ENCODE data around the gene PRICKLE1. TPM values are rescaled to one million over a fixed set of nuclear protein-coding genes. Genes with fewer than 3 reads are reported as not detected.

The PRICKLE1 gene
- total and polyA plus RNA-seq, 2 donors (not counting 3 experiments of a cell fraction or from before 2014, with no cell fraction given): 34.3 to 86.0 TPM

DNA sequence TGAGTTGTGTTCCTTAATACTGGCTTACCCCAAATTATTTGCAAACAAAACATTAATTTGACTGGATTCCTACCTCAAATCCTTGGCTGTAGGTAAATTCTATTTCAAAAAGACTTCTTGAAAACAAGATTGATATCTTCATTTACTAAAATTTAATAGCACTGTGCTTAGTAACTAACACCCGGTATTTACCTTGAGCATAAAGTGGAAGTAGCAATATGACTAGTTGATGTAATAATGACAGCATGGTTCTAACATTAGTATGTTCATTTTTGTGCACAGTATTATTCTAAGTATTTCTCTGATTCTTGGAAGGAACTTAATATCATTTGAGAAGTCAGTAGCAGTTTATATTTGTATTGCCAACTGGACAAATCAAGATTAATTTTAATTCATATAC lies 166.8 kb downstream of the PRICKLE1 start:
- intact Hi-C loops (cut with micrococcal nuclease) (loop anchor here (1.0 kb wide), 1 partner anchor 25 kb away; no protein-coding TSS in a partner anchor), dilution Hi-C loops (cut with MboI; ENCODE audit: extremely low pct_ligation_motif_present, low sequenced_read_pairs) (no loop called here)
- Histone ChIP-seq H3K9me1 (replicated peaks; ENCODE audit: control insufficient read depth, extremely low read depth, insufficient read depth, low read length) (no peaks in the 10 kb centered on the region), H4K20me1 (replicated peaks; ENCODE audit: control insufficient read depth, extremely low read depth, insufficient read depth, low read length) (no peaks in the 10 kb centered on the region), H3K9ac (replicated peaks; ENCODE audit: extremely low read depth, insufficient read depth, low read length) (peak overlapping the region; percentile 81), H3K27me3 (ENCODE audit: control insufficient read depth in 2 of 2, insufficient read depth in 2 of 2, low read length in 2 of 2) (no peaks in the 10 kb centered on the region), H2AFZ (ENCODE audit: low read depth, low read length) (no peak overlapping the region), H3K9me3 (replicated peaks; ENCODE audit: control insufficient read depth, insufficient read depth, low read length) (no peaks in the 10 kb centered on the region), H3K36me3 (ENCODE audit: control insufficient read depth in 2 of 2, extremely low read depth in 1 of 2, insufficient read depth in 2 of 2, low read length in 2 of 2) (no peaks in the 10 kb centered on the region), H3K4me3 (replicated peaks in 1 of 3; ENCODE audit: insufficient read depth in 1 of 3, low read depth in 1 of 3, low read length in 3 of 3) (peak overlapping the region in 1 of 3 experiments; percentile 6), H3K79me2 (ENCODE audit: control insufficient read depth, insufficient read depth, low read length) (peaks cover 2% of the 10 kb centered on the region), H3K4me1 (ENCODE audit: control insufficient read depth, extremely low read depth, insufficient read depth, low read length) (peaks cover 54% of the 10 kb centered on the region), H3K4me2 (ENCODE audit: insufficient read depth, low read length) (peak overlapping the region; percentile 88), H3K27ac (ENCODE audit: insufficient read depth, low read depth, low read length) (peak overlapping the region; percentile 93)
- DNase-seq (ENCODE audit: low read depth, low spot score): no peak
- FAIRE-seq: no peak
- CTCF ChIA-PET: interaction anchor here (0.7 kb wide), 1 partner anchor 60 kb away, joined by 3 read pairs; no protein-coding TSS in a partner anchor
- POLR2A ChIA-PET: no interaction called here
- TSS peak; percentile 72 for BruUV-seq (replicated peaks)
- no peak for TF ChIP-seq JUN (IDR thresholded peaks at IDR 0.05; ENCODE audit: borderline replicate concordance, insufficient read depth, insufficient read length, low read depth)
- TF ChIP-seq GATA2 (IDR thresholded peaks at IDR 0.05; ENCODE audit: insufficient read depth, insufficient read length, low read depth, low read length): no peak
- no peak for TF ChIP-seq POLR2AphosphoS5 (IDR thresholded peaks at IDR 0.05; ENCODE audit: insufficient read depth, low read depth, low read length)
- TF ChIP-seq EZH2 (IDR thresholded peaks at IDR 0.05; ENCODE audit: borderline replicate concordance, low read depth, low read length, severe bottlenecking): no peak
- TF ChIP-seq POLR2A (IDR thresholded peaks at IDR 0.05; ENCODE audit: low read depth, low read length): no peak
- TF ChIP-seq, protein P1, sequence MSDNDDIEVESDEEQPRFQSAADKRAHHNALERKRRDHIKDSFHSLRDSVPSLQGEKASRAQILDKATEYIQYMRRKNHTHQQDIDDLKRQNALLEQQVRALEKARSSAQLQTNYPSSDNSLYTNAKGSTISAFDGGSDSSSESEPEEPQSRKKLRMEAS (IDR thresholded peaks at IDR 0.05; ENCODE audit: insufficient read depth, insufficient read length): no peak
- no peak for TF ChIP-seq FOS (IDR thresholded peaks at IDR 0.05; ENCODE audit: borderline replicate concordance, insufficient read depth, low read length)
- TF ChIP-seq, protein P2, sequence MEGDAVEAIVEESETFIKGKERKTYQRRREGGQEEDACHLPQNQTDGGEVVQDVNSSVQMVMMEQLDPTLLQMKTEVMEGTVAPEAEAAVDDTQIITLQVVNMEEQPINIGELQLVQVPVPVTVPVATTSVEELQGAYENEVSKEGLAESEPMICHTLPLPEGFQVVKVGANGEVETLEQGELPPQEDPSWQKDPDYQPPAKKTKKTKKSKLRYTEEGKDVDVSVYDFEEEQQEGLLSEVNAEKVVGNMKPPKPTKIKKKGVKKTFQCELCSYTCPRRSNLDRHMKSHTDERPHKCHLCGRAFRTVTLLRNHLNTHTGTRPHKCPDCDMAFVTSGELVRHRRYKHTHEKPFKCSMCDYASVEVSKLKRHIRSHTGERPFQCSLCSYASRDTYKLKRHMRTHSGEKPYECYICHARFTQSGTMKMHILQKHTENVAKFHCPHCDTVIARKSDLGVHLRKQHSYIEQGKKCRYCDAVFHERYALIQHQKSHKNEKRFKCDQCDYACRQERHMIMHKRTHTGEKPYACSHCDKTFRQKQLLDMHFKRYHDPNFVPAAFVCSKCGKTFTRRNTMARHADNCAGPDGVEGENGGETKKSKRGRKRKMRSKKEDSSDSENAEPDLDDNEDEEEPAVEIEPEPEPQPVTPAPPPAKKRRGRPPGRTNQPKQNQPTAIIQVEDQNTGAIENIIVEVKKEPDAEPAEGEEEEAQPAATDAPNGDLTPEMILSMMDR (IDR thresholded peaks at IDR 0.05; ENCODE audit: extremely low read depth in 1 of 2, insufficient read depth in 1 of 2, low read depth in 1 of 2, low read length in 2 of 2): no peak
- no peak for TF ChIP-seq MYC (IDR thresholded peaks at IDR 0.05; ENCODE audit: low read depth, low read length)

All from endothelial cell of umbilical vein (primary cell).